NB4 (cell line): ENCODE data around the gene DDI1.

Source experiments
- MYC ChIP-seq: IDR thresholded peaks from 2 replicates; pipeline ENCODE4 v1.6.1; 2011; ENCODE audit warnings: low read depth, low read length
- POLR2A ChIP-seq: IDR thresholded peaks from 2 replicates; pipeline ENCODE4 v1.6.1; 2011; ENCODE audit warnings: mild to moderate bottlenecking; ENCODE audit not compliant: insufficient read length; ENCODE audit errors: extremely low read depth
- TF ChIP-seq, protein P1 (sequence below): IDR thresholded peaks from one replicate; pipeline ENCODE4 v1.5.1; 2012; ENCODE audit warnings: low read depth, low read length

DNA sequence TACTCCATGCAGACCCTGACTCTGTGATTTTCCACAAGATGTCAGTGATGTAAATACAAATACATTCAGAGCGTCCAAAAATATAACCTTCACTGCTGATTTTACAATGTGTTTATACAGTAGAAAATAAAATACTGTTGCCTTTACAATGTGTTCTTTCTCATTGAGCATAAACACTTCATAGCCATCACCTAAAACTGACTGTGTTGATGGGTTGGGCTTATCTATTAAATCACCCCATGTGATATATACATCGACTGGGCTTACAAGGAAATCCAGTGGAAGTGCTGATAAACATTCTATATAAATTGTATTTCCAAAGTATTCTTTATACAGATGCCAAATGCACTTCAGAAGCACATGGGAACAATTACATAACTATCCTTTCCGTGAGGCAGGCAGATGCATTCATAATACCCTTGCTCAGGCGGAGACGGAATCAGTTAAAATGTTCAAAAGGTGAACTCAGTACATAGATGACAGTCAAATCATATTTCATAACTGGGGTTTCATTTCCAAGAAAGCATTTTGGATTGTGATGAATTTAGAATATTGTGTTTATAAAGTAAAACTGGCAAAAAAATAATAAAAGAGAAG lies 27.7 kb downstream of the DDI1 start:
- TF ChIP-seq, protein P1, sequence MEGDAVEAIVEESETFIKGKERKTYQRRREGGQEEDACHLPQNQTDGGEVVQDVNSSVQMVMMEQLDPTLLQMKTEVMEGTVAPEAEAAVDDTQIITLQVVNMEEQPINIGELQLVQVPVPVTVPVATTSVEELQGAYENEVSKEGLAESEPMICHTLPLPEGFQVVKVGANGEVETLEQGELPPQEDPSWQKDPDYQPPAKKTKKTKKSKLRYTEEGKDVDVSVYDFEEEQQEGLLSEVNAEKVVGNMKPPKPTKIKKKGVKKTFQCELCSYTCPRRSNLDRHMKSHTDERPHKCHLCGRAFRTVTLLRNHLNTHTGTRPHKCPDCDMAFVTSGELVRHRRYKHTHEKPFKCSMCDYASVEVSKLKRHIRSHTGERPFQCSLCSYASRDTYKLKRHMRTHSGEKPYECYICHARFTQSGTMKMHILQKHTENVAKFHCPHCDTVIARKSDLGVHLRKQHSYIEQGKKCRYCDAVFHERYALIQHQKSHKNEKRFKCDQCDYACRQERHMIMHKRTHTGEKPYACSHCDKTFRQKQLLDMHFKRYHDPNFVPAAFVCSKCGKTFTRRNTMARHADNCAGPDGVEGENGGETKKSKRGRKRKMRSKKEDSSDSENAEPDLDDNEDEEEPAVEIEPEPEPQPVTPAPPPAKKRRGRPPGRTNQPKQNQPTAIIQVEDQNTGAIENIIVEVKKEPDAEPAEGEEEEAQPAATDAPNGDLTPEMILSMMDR: no peak
- no peak for TF ChIP-seq MYC
- TF ChIP-seq POLR2A: no peak
